Hepatocyte (in vitro differentiated cells): ENCODE results near the gene BMP6. TPM values are rescaled to one million over a fixed set of nuclear protein-coding genes. Genes with fewer than 3 reads are reported as not detected.

Source experiments
- polyA plus RNA-seq: library from polyadenylated mRNA; unstranded; fragments of >200 nt; fragmentation: Nextera tagmentation; extraction: Ambion mirVana; gene quantifications from 2 replicates; pipeline ENCODE4 v1.2.1, GENCODE V29; 2016
- total RNA-seq: library from RNA; depleted of rRNA; stranded (reverse); fragments of >200 nt; gene quantifications from 2 replicates; pipeline ENCODE4 v1.2.3, GENCODE V29; 2014

The BMP6 gene
- total and polyA plus RNA-seq, 2 experiments from 2014 or later = 4.0 to 4.3 TPM

Other genes starting within 250 kb of the BMP6 start
- gene DSP, start 184.4 kb upstream of the BMP6 start, total RNA-seq = 123 and 156 TPM in 2 replicates
- gene DSP, start 184.4 kb upstream of the BMP6 start, polyA plus RNA-seq = 73.7 and 78.1 TPM in 2 replicates
- gene SNRNP48, start 135.9 kb upstream of the BMP6 start, total RNA-seq = 14.6 and 15.3 TPM in 2 replicates
- gene SNRNP48, start 135.9 kb upstream of the BMP6 start, polyA plus RNA-seq = 4.0 and 7.6 TPM in 2 replicates
- 222 and 241 TPM in 2 replicates for gene TXNDC5, start 184.7 kb downstream of the BMP6 start, total RNA-seq
- 177 and 238 TPM in 2 replicates for gene TXNDC5, start 184.7 kb downstream of the BMP6 start, polyA plus RNA-seq